GM21825 (cell line): ENCODE measurements around the gene TPPP.
A peak's percentile ranks its signal among the peaks of the same experiment; 100 is the strongest.
"Not testable (repeated sequence)": the region's sequence is repeated elsewhere in the genome, so short reads cannot be mapped to it uniquely, and the experiment has no call there.

Experiments used
- ATAC-seq: cut with Tn5 transposase; IDR thresholded peaks from one replicate; pipeline ENCODE4 v1.9.1; 2021; ENCODE audit warnings: mild to moderate bottlenecking, moderate library complexity; ENCODE audit not compliant: unreplicated experiment

TPPP gene

GRCh38 chr5:628351-629205 is 64.6 kb downstream of the TPPP start:
- ATAC-seq = not testable (repeated sequence)

- no peak for ATAC-seq
These were observed 65.3 kb downstream of the TPPP start for GRCh38 chr5:627840-628239.

- no peak for ATAC-seq
These were observed 66.3 kb downstream of the TPPP start for GRCh38 chr5:626850-627249.

- ATAC-seq = no peak
These were observed 67.6 kb downstream of the TPPP start for GRCh38 chr5:625516-625915.

GRCh38 chr5:624951-625230 is 68.3 kb downstream of the TPPP start:
- ATAC-seq = no peak

GRCh38 chr5:624118-624950 is 68.8 kb downstream of the TPPP start:
- no peak for ATAC-seq

- ATAC-seq = no peak
These were observed 69.6 kb downstream of the TPPP start for GRCh38 chr5:623531-623930.

GRCh38 chr5:622946-623522 is 70.1 kb downstream of the TPPP start:
- ATAC-seq = no peak

- ATAC-seq = no peak
These were observed 70.8 kb downstream of the TPPP start for GRCh38 chr5:622359-622758.

GRCh38 chr5:621341-621761 is 71.8 kb downstream of the TPPP start:
- ATAC-seq = no peak

GRCh38 chr5:620586-621180 is 72.5 kb downstream of the TPPP start:
- ATAC-seq = no peak

GRCh38 chr5:620152-620551 is 73.0 kb downstream of the TPPP start:
- ATAC-seq = no peak

- no peak for ATAC-seq
These were observed 73.7 kb downstream of the TPPP start for GRCh38 chr5:619444-619843.

GRCh38 chr5:618450-618849 is 74.7 kb downstream of the TPPP start:
- ATAC-seq = no peak

- ATAC-seq = no peak
These were observed 75.3 kb downstream of the TPPP start for GRCh38 chr5:617896-618295.

GRCh38 chr5:616484-617039 is 76.6 kb downstream of the TPPP start:
- no peak for ATAC-seq

GRCh38 chr5:612498-613424 is 80.4 kb downstream of the TPPP start:
- peak; percentile 23 for ATAC-seq

GRCh38 chr5:611731-612486 is 81.2 kb downstream of the TPPP start, which contains the start of gene CEP72:
CEP72 (plus strand) TSS chr5:612340; CDS start chr5:612362, 22 bp downstream.
- peak; percentile 79 for ATAC-seq
